HepG2 (cell line): ENCODE results near the gene CBX2. TPM values are rescaled to one million over a fixed set of nuclear protein-coding genes. Genes with fewer than 3 reads are reported as not detected.

Source experiments
- AGO2 ChIP-seq: fragments of 200-400 bp; formaldehyde crosslinking; optimal IDR thresholded peaks from 2 replicates; pipeline ENCODE3; 2017; ENCODE audit warnings: mild to moderate bottlenecking, low read depth, low read length, moderate library complexity
- ATF1 ChIP-seq: IDR thresholded peaks from 2 replicates; pipeline ENCODE4 v1.6.1; 2016; ENCODE audit warnings: mild to moderate bottlenecking, control low read depth
- GATAD1 ChIP-seq: IDR thresholded peaks from 2 replicates; pipeline ENCODE4 v1.6.1; 2016; ENCODE audit warnings: missing genetic modification reagents, missing compliant biosample characterization
- HIC2 ChIP-seq: sonication (generic); formaldehyde crosslinking; IDR thresholded peaks from 2 replicates; pipeline ENCODE4 v1.9.0; 2022; ENCODE audit warnings: low read depth, missing genetic modification reagents
- HMGA1 ChIP-seq: sonication (generic); formaldehyde crosslinking; conservative IDR thresholded peaks from 2 replicates; pipeline ENCODE4 v1.4.0; 2020; ENCODE audit warnings: missing genetic modification reagents
- IRF2 ChIP-seq: IDR thresholded peaks from 2 replicates; pipeline ENCODE4 v1.6.1; 2018; ENCODE audit warnings: missing genetic modification reagents, missing compliant biosample characterization
- MBD4 ChIP-seq: IDR thresholded peaks from 2 replicates; pipeline ENCODE4 v1.6.1; 2012; ENCODE audit warnings: low read length, inconsistent platforms, borderline replicate concordance
- MYNN ChIP-seq: sonication (generic); formaldehyde crosslinking; IDR thresholded peaks from 2 replicates; pipeline ENCODE4 v1.4.0; 2020; ENCODE audit warnings: mild to moderate bottlenecking, low read depth, missing genetic modification reagents
- NCOR1 ChIP-seq: fragments of 200-600 bp; sonication (generic); IDR thresholded peaks from 2 replicates; pipeline ENCODE4 v1.7.0; 2017; ENCODE audit warnings: antibody characterized with exemption, low read length, borderline replicate concordance
- PRDM4 ChIP-seq: sonication (generic); formaldehyde crosslinking; IDR thresholded peaks from 2 replicates; pipeline ENCODE4 v1.9.0; 2021; ENCODE audit warnings: missing genetic modification reagents, borderline replicate concordance
- PTBP1 ChIP-seq: fragments of 200-400 bp; formaldehyde crosslinking; IDR thresholded peaks from 2 replicates; pipeline ENCODE4 v1.6.1; 2018; ENCODE audit warnings: low read length, low read depth; ENCODE audit not compliant: poor library complexity, severe bottlenecking
- RXRB ChIP-seq: IDR thresholded peaks from 2 replicates; pipeline ENCODE4 v1.6.1; 2016; ENCODE audit warnings: borderline replicate concordance, missing genetic modification reagents, missing compliant biosample characterization
- SNAPC2 ChIP-seq: sonication (generic); formaldehyde crosslinking; IDR thresholded peaks from 2 replicates; pipeline ENCODE4 v1.8.1; 2022; ENCODE audit warnings: mild to moderate bottlenecking, missing genetic modification reagents
- SP4 ChIP-seq: sonication (generic); formaldehyde crosslinking; IDR thresholded peaks from 2 replicates; pipeline ENCODE4 v1.8.1; 2023; ENCODE audit warnings: mild to moderate bottlenecking, missing genetic modification reagents
- ZBTB1 ChIP-seq: sonication (generic); formaldehyde crosslinking; IDR thresholded peaks from 2 replicates; pipeline ENCODE4 v1.4.0; 2020; ENCODE audit warnings: missing genetic modification reagents, borderline replicate concordance
- ZBTB20 ChIP-seq: sonication (generic); formaldehyde crosslinking; IDR thresholded peaks from 2 replicates; pipeline ENCODE4 v1.8.1; 2023; ENCODE audit warnings: missing genetic modification reagents, low read depth, mild to moderate bottlenecking, borderline replicate concordance
- ZNF232 ChIP-seq: sonication (generic); formaldehyde crosslinking; IDR thresholded peaks from 2 replicates; pipeline ENCODE4 v1.4.0; 2020; ENCODE audit warnings: missing genetic modification reagents, borderline replicate concordance
- ZNF235 ChIP-seq: sonication (generic); formaldehyde crosslinking; IDR thresholded peaks from 2 replicates; pipeline ENCODE4 v1.8.1; 2023; ENCODE audit warnings: mild to moderate bottlenecking, missing genetic modification reagents, borderline replicate concordance
- ZNF253 ChIP-seq: sonication (generic); formaldehyde crosslinking; IDR thresholded peaks from 2 replicates; pipeline ENCODE4 v1.8.0; 2022; ENCODE audit warnings: mild to moderate bottlenecking, missing genetic modification reagents, borderline replicate concordance
- ZNF264 ChIP-seq: sonication (generic); formaldehyde crosslinking; IDR thresholded peaks from 2 replicates; pipeline ENCODE4 v1.4.0; 2020; ENCODE audit warnings: missing genetic modification reagents
- ZNF607 ChIP-seq: sonication (generic); formaldehyde crosslinking; IDR thresholded peaks from 2 replicates; pipeline ENCODE4 v1.5.1; 2020; ENCODE audit warnings: missing genetic modification reagents, mild to moderate bottlenecking, borderline replicate concordance
- ZNF740 ChIP-seq: sonication (generic); formaldehyde crosslinking; IDR thresholded peaks from 2 replicates; pipeline ENCODE4 v1.4.0; 2020; ENCODE audit warnings: missing genetic modification reagents
- ZSCAN22 ChIP-seq: sonication (generic); formaldehyde crosslinking; IDR thresholded peaks from 2 replicates; pipeline ENCODE4 v1.4.0; 2020; ENCODE audit warnings: mild to moderate bottlenecking, missing genetic modification reagents
- polyA plus RNA-seq, 8 experiments: library from polyadenylated mRNA; depleted of rRNA in 3 of 8; stranded (reverse) in 7 of 8; unstranded in 1 of 8; fragments of >200 nt; fragmentation: Illumina TruSeq in 4 of 8; extraction: Trizol in 4 of 8; gene quantifications; 2 replicates each; pipeline versions ENCODE4 v1.2.1 to v1.2.3, GENCODE V29; 2011 to 2016; ENCODE audit warnings: low read depth in 4 of 8, missing spikeins in 1 of 8, mixed read lengths in 1 of 8; ENCODE audit not compliant: insufficient read depth in 1 of 8
- total RNA-seq, 5 experiments: library from RNA; depleted of rRNA; stranded (reverse); fragments of >200 nt; fragmentation: Illumina TruSeq; extraction: Trizol; gene quantifications; 2 replicates each; pipeline ENCODE4 v1.2.3, GENCODE V29; 2016; ENCODE audit warnings: low read depth in 1 of 5

CBX2 gene
- total and polyA plus RNA-seq, 2 of the 13 experiments (the other 11 are each of a cell fraction or from before 2014, with no cell fraction given): 14.5 to 31.1 TPM

GRCh38 chr17:79789943-79790804, 12.2 kb downstream of the CBX2 start (continued):
- TF ChIP-seq ZNF232 (CRISPR knock-in tag): peak; percentile 76; the same call in 1 of the 2 replicates
- 0 out of 2 replicates have a peak, but pooled peaks have one; percentile 32 for TF ChIP-seq SP4 (CRISPR knock-in tag)
- TF ChIP-seq GATAD1: no peak
- 0 out of 2 replicates have a peak, but pooled peaks have one; percentile 20 for TF ChIP-seq ZBTB20
- no peak for TF ChIP-seq HMGA1
- TF ChIP-seq ZNF740 (CRISPR knock-in tag): 0 out of 2 replicates have a peak, but pooled peaks have one; percentile 44
- TF ChIP-seq ZNF253: no peak
- TF ChIP-seq NCOR1: no peak
- no peak; the same call in 1 of the 2 replicates for TF ChIP-seq RXRB
- TF ChIP-seq ZNF264 (CRISPR knock-in tag): no peak
- TF ChIP-seq PRDM4 (CRISPR knock-in tag): no peak
- TF ChIP-seq ZNF607 (CRISPR knock-in tag): no peak
- TF ChIP-seq AGO2: no peak
- TF ChIP-seq ATF1 (CRISPR knock-in tag): no peak
- no peak for TF ChIP-seq MBD4
- TF ChIP-seq SNAPC2 (CRISPR knock-in tag): no peak
- TF ChIP-seq IRF2 (CRISPR knock-in tag): no peak; the same call in 1 of the 2 replicates
- TF ChIP-seq ZBTB1 (CRISPR knock-in tag): no peak
- TF ChIP-seq HIC2 (CRISPR knock-in tag): 0 out of 2 replicates have a peak, but pooled peaks have one; percentile 16
- no peak for TF ChIP-seq MYNN (CRISPR knock-in tag)
- no peak for TF ChIP-seq ZSCAN22 (CRISPR knock-in tag)
- TF ChIP-seq PTBP1: no peak
- TF ChIP-seq ZNF235 (CRISPR knock-in tag): 0 out of 2 replicates have a peak, but pooled peaks have one; percentile 69
